ENCODE measurements around the gene EXTL1.

EXTL1 gene

DNA sequence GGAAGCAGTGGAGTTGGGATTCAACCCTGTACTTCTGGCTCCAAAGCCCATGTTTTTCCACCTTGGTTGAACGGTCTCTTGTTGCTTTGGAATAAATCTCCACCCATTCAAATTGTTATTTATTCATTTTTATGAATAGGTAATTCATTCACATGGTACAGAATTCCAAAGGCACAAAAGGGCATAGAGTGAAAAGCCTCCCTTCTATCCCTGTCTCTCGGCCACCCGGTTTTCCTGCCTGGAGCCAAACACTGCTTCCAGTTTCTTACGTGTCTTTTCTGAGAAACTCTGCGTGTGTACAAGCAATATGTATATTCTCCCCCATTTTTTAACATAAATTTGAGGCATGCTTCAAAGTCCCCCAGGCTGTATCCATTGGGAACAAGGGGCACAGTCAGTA is 3.9 kb downstream of the EXTL1 start:
- no peak for DNase-seq

DNA sequence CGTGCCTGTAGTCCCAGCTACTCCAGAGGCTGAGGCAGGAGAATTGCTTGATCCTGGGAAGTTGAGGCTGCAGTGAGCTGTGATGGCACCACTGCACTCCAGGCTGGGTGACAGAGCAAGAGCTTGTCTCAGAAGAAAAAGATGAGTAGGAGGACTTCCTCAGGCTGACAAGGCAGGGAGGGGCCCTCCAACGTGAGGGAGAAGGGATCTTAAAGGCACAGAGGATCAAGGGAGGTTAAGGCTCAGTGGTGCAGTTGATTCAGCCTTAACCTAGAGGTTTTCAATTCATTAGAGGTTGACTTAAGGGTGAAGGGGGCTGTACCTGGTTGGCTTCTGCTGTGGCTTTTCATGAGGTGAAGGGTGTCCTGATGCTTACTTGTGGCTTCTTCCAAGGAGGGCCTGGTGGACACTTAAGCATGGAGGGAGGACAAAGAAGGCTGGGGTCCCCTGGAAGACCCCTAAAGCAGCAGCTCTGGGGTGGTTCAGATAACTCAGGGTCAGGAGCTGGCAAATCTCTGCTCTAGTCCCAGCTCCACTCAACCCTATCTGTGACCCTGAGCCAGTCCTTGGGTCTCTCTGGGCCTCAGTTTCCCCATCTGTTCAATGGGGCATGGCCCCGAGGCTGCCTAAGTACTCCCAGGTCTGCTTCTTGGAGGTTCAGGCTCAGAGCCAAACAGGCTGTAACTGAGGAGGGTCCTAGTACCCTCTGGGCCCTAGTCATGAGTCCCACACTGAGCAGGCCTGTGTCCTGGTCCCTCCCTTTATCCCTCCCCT is 6.3 kb downstream of the EXTL1 start:
- DNase-seq = no peak

DNA sequence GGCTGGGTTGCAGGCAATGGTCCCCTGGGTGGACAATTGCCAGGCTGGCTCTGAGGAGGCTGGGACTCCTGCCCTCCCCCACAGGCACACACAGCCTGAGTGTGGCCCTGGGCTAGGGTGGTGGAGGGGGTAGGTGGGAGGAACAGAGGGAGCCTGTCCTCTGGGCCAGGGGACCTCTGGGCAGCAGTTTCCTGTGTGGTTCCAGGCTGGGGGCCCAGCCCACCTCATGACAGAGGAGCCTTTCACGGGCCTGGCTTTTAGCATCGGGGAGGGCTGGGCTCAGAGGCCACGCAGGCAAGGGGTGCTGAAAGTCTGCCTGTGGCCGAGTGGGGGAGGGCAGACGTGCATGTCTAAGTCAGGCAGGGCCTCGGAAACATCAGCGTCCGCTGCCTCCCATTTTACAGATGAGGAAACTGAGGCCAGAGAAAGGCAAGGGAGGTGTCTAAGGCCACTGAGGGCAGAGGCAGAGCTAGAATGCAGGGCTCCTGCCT is 7.0 kb downstream of the EXTL1 start:
- DNase-seq = no peak

DNA sequence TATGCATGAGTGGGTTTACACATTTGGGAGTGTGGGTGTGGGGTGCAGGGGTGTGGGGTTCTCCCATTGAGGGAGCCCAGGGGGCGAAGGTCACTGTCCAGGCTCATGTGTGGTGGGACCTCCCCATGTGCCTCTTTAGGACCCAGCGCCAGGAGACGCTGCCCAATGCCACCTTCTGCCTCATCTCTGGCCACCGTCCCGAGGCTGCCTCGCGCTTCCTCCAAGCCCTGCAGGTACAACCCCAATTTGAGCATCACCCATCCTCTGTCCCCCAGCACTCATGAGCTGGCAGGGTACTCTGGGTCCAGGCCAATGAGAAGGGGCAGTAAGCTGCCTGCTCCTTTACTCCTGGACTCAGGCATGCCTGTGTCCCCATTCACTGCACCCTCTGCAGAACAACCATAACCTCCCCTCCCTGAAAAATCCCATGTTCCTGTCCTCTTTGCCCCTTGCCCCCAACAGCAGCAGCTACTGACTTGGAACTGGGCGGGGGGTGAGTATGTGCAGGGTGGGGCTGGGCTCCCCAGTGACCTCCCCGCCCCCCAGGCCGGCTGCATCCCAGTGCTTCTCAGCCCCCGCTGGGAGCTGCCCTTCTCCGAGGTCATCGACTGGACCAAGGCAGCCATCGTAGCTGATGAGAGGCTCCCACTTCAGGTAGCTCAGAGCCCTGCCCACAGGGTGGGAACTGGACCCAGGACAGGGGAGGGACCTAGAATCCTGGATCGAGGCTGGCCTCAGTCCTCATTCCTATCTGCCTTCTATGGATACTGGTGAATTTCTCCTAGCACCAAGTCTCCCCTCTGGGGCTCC is 7.7 kb downstream of the EXTL1 start:
- no peak for DNase-seq

DNA sequence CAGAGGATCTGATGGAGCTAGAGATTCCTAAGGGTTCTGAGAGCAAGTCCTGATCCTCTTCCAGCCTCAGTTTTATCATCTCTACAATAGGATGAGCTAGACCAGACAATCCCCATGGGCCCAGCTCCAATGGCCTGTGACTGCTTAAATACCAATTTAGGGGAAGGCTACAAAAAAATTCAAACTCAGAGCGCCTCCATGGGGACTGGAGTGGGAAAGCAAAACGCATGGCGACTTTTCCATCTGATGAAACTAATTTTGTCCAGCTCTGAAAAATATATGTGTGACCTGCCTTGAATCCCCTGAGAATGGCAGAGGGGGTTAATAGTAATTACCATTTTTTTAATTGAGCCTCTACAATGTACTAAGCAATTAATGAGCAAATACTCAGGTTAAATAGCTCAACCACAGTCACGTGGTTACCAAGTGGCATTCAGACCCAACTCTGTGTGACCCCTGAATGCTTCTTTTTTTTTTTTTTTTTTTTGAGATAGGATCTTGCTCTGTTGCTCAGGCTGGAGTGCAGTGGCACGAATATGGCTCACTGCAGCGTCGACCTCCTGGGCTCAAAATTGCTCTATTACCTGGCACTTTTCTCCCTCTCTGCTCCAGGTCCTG is 8.4 kb downstream of the EXTL1 start:
- DNase-seq = no peak

DNA sequence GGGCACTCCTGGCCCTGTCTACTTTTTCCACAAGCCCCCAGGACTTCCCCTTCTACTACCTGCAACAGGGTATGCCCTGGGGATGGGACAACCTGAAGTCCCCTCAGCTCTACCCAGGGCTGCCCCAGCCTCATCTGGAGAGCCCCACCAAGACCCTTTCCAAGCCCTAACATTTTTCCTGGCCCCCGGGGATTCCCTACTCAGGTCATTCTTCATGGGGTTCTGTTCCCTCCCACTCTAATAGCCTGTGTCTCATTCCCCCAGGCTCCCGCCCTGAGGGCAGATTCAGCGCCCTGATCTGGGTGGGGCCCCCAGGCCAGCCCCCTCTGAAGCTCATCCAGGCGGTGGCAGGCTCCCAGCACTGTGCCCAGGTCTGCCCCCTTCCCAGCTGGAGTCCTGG is 9.6 kb downstream of the EXTL1 start:
- no peak for DNase-seq

DNA sequence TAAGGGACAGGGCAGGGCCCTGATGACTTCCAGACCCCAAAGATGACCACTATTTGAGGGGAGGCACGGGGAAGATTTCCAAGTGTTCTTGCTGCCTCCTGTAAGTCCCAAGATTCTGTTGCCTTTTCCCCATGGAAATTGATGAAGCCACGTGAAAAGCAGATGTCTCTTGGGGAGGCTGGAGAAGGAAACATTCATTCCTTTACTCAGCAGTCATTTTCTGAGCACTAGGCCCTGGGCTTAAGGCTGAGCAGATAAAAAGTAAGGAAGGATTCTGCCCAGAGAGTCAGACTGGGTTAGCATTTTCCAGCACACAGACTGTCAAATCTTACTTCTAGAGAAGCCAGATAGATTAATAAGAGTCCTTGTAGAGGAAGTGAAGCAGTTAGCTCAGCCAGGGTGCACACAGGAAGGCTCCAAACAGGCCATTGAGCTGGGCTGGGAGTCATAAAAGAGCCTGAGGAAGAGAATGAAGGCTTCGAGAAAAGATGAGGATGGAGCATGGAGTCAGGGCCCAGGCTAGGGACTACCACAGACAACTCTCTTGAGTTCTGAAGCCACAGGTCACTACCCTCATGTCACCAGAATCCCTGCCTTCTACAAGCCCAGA is 10.1 kb downstream of the EXTL1 start:
- no peak for DNase-seq

DNA sequence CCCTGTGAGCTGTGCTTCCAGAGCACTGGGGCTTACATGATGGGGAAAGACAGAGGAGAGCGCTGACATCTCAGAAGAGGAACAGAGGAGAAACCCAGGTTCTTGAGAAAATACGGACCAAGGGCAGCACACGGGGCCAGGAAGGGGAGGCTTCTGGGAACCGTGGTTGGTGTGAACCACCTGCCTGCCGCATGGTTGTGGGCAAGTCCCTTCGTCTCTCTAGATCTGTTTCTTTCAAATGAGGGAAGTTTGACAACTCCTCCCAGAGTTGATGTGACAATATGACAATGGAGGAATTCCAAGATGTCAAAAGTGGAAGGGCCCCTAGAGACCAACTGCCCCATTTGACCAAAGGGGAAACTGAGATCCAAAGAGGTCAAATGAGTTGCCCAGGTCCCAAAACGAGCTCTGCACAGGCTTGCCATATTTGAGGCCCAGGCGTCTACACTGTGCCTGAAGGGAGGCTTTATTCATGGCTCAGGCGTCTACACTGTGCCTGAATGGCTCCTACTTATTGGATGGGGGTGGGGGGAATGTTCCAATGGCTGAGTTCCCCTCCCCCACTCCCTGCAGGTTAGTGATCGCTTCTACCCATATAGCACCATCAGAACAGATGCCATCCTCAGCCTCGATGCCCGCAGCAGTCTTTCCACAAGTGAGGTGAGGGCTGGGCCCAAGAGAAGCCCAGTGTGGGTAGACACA is 11.2 kb downstream of the EXTL1 start:
- no peak for DNase-seq

DNA sequence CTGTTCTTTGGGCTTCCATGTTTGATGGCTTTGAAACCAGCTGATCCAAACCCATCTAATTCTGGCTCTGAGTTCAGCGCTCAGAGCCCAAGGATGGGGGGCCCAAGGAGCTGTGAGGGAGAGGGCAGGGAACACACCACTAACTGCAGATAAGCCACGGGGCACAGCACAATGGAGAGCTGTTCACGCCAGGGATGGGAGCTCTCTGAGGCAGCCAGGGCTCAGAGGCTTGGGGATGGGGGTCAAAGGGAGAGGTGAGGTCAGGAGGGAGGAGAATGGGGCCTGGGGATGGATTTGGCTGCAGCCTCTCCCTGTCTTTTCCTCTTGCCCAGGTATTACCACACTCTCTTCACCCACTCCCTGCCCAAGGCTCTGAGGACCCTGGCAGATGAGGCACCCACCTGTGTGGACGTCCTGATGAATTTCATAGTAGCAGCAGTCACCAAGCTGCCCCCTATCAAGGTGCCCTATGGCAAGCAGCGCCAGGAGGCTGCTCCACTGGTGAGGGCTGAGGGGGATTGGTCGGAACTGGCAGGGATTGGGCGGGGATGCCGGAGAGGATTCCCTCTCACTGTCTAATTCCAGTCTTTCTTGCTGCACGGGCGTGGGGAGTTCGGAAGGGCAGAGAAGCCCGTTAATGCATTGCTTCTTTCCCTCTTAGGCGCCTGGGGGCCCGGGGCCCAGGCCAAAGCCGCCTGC is 13.1 kb downstream of the EXTL1 start:
- no peak for DNase-seq

DNA sequence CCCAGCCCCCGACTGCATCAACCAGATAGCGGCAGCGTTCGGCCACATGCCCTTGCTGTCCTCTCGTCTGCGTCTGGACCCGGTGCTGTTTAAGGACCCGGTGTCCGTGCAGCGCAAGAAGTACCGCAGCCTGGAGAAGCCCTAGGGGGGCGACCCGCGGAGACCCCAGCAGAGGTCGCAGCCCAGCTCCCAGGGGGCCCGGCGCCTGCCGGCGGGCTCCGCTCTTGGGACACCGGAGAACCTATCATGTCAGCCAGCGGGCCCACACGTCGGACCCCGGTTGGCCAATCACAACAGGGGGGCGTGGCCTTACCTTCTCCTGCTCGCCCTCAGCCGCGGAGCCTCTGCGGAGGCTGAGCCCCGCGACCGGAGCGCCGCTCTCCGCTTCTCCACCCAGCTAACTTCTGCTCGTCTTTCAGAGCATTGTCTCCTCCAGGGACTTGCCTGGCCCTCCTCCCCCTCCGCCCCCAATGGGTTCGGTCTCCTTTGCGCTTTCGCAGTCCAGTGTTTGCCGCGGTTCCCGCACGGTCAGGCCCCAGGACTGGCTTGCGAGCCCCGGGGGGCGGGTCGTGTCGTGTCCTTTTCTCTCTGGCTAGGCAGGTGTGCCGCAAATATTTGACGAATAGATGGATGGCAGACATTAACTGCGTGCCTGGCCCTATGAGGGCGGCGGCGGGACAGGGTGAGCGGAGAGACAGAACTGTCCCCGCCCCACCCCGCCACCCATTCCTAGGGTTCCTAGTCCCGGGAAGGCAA is 13.8 kb downstream of the EXTL1 start:
- peak; percentile 97 for DNase-seq

DNA sequence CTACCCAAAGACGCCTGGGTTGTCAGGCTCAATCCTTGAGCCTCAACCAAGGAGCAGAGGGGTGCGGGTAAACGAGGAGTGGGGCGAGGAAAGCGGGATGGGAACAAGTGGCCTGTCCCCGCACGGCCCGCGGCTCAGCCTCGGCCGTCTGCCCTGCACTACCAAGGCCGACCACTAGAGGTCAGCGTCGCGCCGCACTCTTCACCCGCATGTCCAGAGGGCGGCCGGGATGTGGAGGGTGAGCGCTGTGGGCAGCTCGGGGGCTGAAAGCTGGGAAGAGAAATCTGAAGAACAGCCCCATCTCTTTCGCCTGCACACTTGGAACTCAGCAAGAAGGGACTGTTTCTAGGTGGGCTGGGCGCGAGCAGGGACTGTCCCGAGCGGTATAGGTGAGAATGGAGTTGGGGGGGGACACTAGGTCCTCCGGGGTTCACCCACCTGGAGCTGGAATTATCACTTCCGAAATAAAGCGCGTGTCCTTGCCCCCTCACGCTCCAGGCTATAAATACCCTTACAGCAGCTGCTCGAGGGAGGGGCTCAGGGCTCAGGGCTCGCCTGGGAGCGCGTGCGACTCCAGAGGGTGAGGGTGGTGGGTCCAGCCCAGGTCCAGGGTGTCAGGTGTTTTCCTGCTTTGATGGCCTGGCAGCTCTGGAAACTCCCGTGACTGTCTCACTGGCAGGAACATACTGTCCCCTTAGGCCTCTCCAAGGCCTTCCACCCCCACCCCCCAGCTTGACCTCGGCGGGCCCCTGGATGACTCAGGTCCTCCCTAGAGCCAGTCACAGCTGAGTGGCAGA is 14.6 kb downstream of the EXTL1 start:
- peak; percentile 93 for DNase-seq

DNA sequence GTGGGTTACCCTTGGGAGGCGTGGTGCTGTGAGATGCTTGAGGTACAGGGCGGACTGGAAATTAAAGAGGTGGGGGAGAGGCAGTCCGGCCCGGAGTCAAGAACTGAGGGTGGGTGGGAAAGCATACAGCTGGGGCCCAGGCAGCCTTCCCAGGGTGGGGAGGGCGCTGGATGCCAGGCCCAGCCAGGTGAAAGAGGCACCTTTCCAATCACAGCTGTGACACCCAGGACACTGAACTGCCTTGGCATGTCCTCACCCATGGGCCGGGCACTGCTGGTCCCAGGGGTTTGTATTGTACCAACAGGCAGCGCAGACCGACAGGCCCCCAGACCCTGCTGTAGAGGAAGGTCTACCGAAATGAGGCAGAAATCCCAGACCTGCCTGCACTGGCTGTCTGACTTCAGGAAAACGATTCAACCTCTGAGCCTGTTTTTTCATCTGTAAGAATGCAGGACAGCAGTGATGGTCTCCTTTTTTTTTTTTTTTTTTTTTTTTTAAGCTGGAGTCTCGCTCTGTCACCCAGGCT is 15.2 kb downstream of the EXTL1 start:
- no peak for DNase-seq

DNA sequence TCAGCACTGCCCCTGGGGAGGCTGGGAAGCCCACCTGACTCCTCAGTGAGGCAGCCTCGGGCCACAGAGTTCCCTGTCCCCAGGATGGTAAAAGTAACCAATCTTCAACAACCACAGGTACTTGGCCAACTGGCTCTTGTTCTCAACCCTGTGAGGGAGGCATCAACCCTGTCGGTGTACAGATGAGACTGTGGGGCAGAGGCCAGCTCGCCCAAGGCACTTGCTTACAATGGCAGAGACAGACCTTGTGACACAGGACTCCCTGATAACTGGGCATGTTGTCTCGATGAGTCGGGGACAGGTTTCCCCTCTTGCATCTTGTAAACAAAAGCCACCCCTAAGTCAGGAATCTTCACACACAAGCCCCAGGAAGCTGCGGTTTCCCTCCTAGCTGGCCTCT is 16.3 kb downstream of the EXTL1 start:
- no peak for DNase-seq

DNA sequence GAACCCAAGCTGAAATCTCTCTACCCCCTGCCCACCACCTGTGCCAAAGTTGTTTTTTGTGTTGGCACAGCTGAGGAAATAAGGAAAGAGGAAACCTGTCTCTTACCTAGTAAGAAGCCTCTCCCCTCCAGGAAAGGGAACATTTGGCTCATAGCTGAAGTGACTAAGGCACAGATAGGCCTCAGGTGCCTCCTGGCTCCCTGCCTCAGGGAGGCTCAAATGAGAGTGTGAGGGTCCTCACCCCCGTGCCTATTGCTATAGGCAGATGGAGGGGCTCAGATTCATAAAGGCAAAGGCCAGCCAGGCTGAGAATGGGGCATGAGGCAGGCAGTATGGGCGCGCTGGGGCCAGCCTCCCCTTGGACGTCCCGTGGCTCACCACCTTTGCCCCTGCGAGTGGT is 16.9 kb downstream of the EXTL1 start:
- DNase-seq = no peak

DNA sequence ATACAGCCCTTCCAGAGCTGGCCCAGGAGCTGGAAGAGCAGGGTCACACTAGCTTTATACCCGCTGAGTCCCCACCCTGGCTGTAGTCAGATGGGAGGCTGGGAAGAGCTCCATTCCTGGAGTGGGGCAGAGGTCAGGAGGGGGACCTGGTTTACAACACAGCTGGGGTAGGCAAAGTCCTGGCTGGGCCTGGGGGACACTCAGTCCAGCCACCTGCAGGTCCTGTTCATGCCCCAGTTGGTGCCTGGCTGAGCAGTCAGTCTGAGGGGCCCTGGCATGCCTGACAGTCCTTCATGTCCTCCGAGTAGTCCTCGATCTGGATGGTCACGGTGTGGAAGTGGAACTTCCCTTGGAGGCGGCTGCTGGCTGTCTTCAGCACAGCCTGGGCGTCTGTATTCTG is 17.3 kb downstream of the EXTL1 start:
- DNase-seq = no peak

DNA sequence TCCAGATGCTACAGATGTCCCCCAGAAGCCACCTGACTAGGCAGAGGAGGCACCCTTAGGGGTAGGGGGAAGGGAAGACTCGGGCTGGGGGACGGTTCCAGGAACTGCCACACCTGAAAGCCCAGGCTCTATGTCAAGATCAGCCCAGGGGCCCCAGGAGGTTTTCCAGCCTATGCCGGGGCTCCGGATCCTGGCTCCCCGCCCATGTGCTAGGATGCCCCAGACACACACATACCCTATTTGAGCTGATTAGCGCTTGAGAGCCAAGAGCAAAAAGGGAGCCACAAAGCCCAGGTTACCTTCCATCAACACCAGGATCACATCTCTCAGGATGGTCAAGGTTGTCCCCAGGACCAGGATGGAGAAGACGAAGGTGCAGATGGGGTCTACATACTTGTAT is 19.8 kb downstream of the EXTL1 start:
- DNase-seq = no peak

DNA sequence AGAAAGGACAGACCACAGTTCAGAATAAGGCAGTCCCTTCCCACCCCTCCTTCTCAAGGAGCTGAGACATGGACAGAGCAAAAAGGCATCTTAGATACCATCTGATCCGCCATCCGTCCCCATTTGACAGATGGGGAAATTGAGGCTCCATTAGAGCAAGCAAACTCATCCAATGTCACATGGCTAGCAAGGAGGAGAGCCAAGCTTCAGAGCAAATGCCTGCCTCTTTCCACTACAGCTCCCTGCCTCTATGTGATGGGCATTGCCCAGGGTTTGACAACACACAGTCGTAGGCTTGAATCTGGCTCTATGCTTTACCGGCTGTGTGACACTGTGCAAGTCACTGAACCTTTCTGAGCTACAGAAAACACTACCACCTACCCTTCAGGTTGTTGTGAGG is 20.4 kb downstream of the EXTL1 start:
- DNase-seq = no peak

DNA sequence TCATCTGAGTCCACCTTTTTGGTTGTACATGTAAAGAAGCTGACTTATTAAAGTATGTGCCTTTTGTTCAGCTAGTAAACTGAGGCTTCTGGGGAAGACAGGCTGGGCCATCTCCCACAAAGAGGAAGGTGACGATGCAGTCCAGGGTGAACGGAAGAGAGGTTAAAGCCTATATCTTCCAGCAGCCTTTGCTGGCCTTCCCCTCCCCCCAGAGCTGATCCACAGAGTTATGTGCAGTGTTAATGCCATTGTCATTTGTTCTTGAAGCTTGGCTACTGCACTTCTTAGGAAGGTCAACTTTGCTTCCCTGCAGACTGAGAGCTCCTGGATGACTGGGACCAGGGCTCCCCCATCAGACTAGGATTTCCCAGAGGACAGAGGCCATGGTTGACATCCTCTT is 22.2 kb downstream of the EXTL1 start:
- no peak for DNase-seq

DNA sequence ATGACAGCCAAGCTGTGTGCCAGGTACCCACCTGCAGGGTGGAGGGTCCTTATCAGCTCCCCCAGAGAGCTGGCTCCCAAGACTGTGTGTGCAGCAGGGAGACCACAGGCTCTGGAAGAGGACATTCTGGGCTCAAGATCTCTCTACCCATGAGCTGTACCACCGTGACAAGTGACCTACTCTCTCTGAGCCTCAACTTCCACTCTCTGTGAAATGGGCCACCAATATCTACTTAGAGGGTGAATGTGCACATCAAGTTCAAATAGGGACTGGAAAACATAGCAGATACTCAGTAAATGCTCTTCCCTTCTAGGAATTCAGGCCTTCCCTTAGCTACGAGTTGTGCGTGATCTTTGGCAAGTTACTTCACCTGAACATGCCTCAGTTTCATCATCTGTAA is 22.8 kb downstream of the EXTL1 start:
- no peak for DNase-seq

Measured in activated effector memory CD4-positive, alpha-beta T cell treated with anti-CD3 and anti-CD28 coated beads, Interleukin-2, amount 50 U/mL, for 16 hours (primary cell).